HEK293 (cell line): Measurements from ENCODE around the gene STK4.

Source experiments
- CTCF ChIA-PET: fragments of 350-600 bp; formaldehyde crosslinking; extraction: SDS; loops from one replicate; lab custom pipeline; 2021; ENCODE audit warnings: antibody characterized with exemption; lab: Yijun Ruan, JAX
- POLR2A ChIA-PET: fragments of 300-600 bp; formaldehyde crosslinking; extraction: SDS; loops from one replicate; lab custom pipeline; 2020; ENCODE audit warnings: antibody characterized with exemption, inconsistent platforms; lab: Yijun Ruan, JAX
- H3K27ac ChIP-seq: fragments of 200-500 bp; sonication (Bioruptor generic); 2 replicates; pipeline ENCODE4 v1.5.1; 2014; ENCODE audit warnings: low read depth, low read length, control low read depth, inconsistent platforms; ENCODE audit errors: extremely low read depth
- H3K36me3 ChIP-seq, 2 experiments: fragments of 200-500 bp in 1 of 2; sonication (Bioruptor generic) in 1 of 2; 1 replicate in 1 of 2; 2 replicates in 1 of 2; pipeline ENCODE4 v1.5.1; 2014 to 2017; ENCODE audit warnings: inconsistent platforms in 2 of 2, low read length in 2 of 2; ENCODE audit not compliant: control insufficient read depth in 2 of 2, insufficient read depth in 1 of 2
- H3K4me1 ChIP-seq: fragments of 200-500 bp; sonication (Bioruptor generic); 2 replicates; pipeline ENCODE4 v1.5.1; 2014; ENCODE audit warnings: mild to moderate bottlenecking, low read length, inconsistent platforms; ENCODE audit not compliant: control insufficient read depth, insufficient read depth
- H3K4me3 ChIP-seq: 2 replicates; pipeline ENCODE4 v1.5.1; 2011; ENCODE audit warnings: low read depth, mild to moderate bottlenecking, control low read depth, low read length, moderate library complexity
- H3K9me3 ChIP-seq: fragments of 200-500 bp; sonication (Bioruptor generic); 2 replicates; pipeline ENCODE4 v1.5.1; 2014; ENCODE audit warnings: low read depth, low read length, inconsistent platforms; ENCODE audit not compliant: control insufficient read depth, insufficient read depth
- AEBP2 ChIP-seq: fragments of 450-650 bp; formaldehyde crosslinking; IDR thresholded peaks from 2 replicates; pipeline ENCODE4 v1.5.1; 2016; ENCODE audit warnings: missing biosample characterization, missing genetic modification characterization, borderline replicate concordance
- BCL11A ChIP-seq: fragments of 450-650 bp; formaldehyde crosslinking; IDR thresholded peaks from 2 replicates; pipeline ENCODE4 v1.5.1; 2016; ENCODE audit warnings: low read depth, missing biosample characterization, missing genetic modification characterization
- BCL6B ChIP-seq: fragments of 450-650 bp; formaldehyde crosslinking; IDR thresholded peaks from 2 replicates; pipeline ENCODE4 v1.5.1; 2017; ENCODE audit warnings: missing biosample characterization, missing genetic modification characterization
- FEZF1 ChIP-seq: fragments of 450-650 bp; formaldehyde crosslinking; IDR thresholded peaks from 2 replicates; pipeline ENCODE4 v1.5.1; 2016; ENCODE audit warnings: missing biosample characterization, missing genetic modification characterization
- IKZF3 ChIP-seq: fragments of 450-650 bp; IDR thresholded peaks from 2 replicates; pipeline ENCODE4 v1.5.0; 2018; ENCODE audit warnings: missing biosample characterization, mild to moderate bottlenecking, missing genetic modification characterization, moderate library complexity
- KLF16 ChIP-seq: fragments of 450-650 bp; formaldehyde crosslinking; IDR thresholded peaks from 2 replicates; pipeline ENCODE4 v1.5.1; 2017; ENCODE audit warnings: missing biosample characterization, missing genetic modification characterization
- KLF8 ChIP-seq: fragments of 450-650 bp; formaldehyde crosslinking; IDR thresholded peaks from 2 replicates; pipeline ENCODE4 v1.5.1; 2016; ENCODE audit warnings: missing biosample characterization, missing genetic modification characterization
- ZEB2 ChIP-seq: fragments of 450-650 bp; formaldehyde crosslinking; IDR thresholded peaks from 2 replicates; pipeline ENCODE4 v1.5.1; 2016; ENCODE audit warnings: missing biosample characterization, missing genetic modification characterization
- ZFP69B ChIP-seq: fragments of 450-650 bp; formaldehyde crosslinking; IDR thresholded peaks from 2 replicates; pipeline ENCODE4 v1.5.1; 2016; ENCODE audit warnings: missing biosample characterization, missing genetic modification characterization
- ZNF138 ChIP-seq: fragments of 450-650 bp; formaldehyde crosslinking; IDR thresholded peaks from 2 replicates; pipeline ENCODE4 v1.5.1; 2016; ENCODE audit warnings: missing biosample characterization, missing genetic modification characterization, borderline replicate concordance
- ZNF174 ChIP-seq: fragments of 450-650 bp; formaldehyde crosslinking; IDR thresholded peaks from 2 replicates; pipeline ENCODE4 v1.5.0; 2017; ENCODE audit warnings: missing biosample characterization, mild to moderate bottlenecking, missing genetic modification characterization
- ZNF280C ChIP-seq: fragments of 450-650 bp; formaldehyde crosslinking; IDR thresholded peaks from 2 replicates; pipeline ENCODE4 v1.5.1; 2016; ENCODE audit warnings: missing biosample characterization, missing genetic modification characterization
- ZNF37A ChIP-seq: fragments of 450-650 bp; IDR thresholded peaks from 2 replicates; pipeline ENCODE4 v1.5.1; 2018; ENCODE audit warnings: missing biosample characterization, missing genetic modification characterization
- ZNF549 ChIP-seq: fragments of 450-650 bp; IDR thresholded peaks from 2 replicates; pipeline ENCODE4 v1.5.1; 2018; ENCODE audit warnings: missing biosample characterization, missing genetic modification characterization, mild to moderate bottlenecking, inconsistent platforms, moderate library complexity
- ZNF561 ChIP-seq: fragments of 450-650 bp; IDR thresholded peaks from 2 replicates; pipeline ENCODE4 v1.5.1; 2018; ENCODE audit warnings: missing biosample characterization, missing genetic modification characterization, borderline replicate concordance
- ZNF580 ChIP-seq: fragments of 450-650 bp; formaldehyde crosslinking; IDR thresholded peaks from 2 replicates; pipeline ENCODE4 v1.5.1; 2016; ENCODE audit warnings: missing biosample characterization, missing genetic modification characterization
- ZNF629 ChIP-seq: fragments of 450-650 bp; formaldehyde crosslinking; IDR thresholded peaks from 2 replicates; pipeline ENCODE4 v1.5.1; 2017; ENCODE audit warnings: missing biosample characterization, missing genetic modification characterization
- ZNF664 ChIP-seq: fragments of 450-650 bp; formaldehyde crosslinking; IDR thresholded peaks from 2 replicates; pipeline ENCODE4 v1.5.1; 2016; ENCODE audit warnings: missing biosample characterization, missing genetic modification characterization
- ZNF777 ChIP-seq: fragments of 450-650 bp; formaldehyde crosslinking; IDR thresholded peaks from 2 replicates; pipeline ENCODE4 v1.5.1; 2017; ENCODE audit warnings: missing biosample characterization, missing genetic modification characterization, borderline replicate concordance
- ZSCAN16 ChIP-seq: fragments of 450-650 bp; formaldehyde crosslinking; IDR thresholded peaks from 2 replicates; pipeline ENCODE4 v1.5.1; 2016; ENCODE audit warnings: missing biosample characterization, missing genetic modification characterization
- ZSCAN23 ChIP-seq: fragments of 450-650 bp; formaldehyde crosslinking; IDR thresholded peaks from 2 replicates; pipeline ENCODE4 v1.5.1; 2016; ENCODE audit warnings: missing biosample characterization, missing genetic modification characterization
- TF ChIP-seq, protein P1 (sequence below): fragments of 450-650 bp; formaldehyde crosslinking; IDR thresholded peaks from 2 replicates; pipeline ENCODE4 v1.5.1; 2016; ENCODE audit warnings: missing biosample characterization, missing genetic modification characterization
- TF ChIP-seq, protein P2 (sequence below): fragments of 450-650 bp; formaldehyde crosslinking; conservative IDR thresholded peaks from 2 replicates; pipeline ENCODE4 v1.5.1; 2016; ENCODE audit warnings: low read depth, missing biosample characterization, missing genetic modification characterization
- TF ChIP-seq, protein P3 (sequence below): fragments of 450-650 bp; formaldehyde crosslinking; IDR thresholded peaks from 2 replicates; pipeline ENCODE4 v1.5.1; 2016; ENCODE audit warnings: missing biosample characterization, missing genetic modification characterization

The STK4 gene

DNA sequence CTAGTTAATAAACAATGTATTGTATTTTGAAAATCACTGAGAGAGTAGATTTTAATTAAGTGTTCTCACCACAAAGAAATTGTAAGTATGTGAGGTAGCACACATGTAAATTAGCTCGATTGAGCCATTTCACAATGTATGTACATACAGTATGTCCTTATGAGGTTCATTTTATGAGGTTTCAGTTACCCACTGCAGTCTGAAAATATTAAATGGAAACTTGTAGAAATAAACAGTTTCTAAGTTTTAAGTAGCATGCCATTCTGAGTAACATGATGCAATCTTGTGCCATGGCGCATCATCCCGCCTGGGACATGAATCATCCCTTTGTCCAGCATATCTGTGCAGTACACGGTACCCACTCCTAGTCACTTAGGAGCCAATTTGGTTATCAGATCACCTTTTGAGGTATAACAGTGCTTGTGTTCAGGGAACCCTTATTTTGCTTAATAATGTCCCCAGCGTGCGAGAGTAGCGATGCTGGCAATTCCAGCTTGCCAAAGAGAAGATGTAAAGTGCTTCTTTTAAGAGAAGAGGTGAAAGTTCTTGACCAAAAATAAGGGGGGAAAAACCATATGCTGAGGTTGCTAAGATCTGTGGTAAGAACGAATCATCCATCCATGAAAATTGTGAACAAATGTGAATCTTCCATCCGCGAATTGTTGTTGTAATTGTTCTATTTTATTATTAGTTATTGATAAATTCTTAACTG is 69.9 kb downstream of the STK4 start:
- H3K36me3 ChIP-seq = peaks cover 0 to 4% of the 10 kb centered on the region in 2 experiments; a peak in 2 of 3 replicates
- H3K9me3 ChIP-seq = no peaks in the 10 kb centered on the region
- no peak overlapping the region for H3K4me3 ChIP-seq
- no peak overlapping the region for H3K27ac ChIP-seq
- POLR2A ChIA-PET = no interaction called here
- peaks cover 14% of the 10 kb centered on the region for H3K4me1 ChIP-seq
- CTCF ChIA-PET = interaction anchor here (1.0 to 2.1 kb wide), 6 partner anchors 8 to 76 kb away, joined by 3 to 9 read pairs (median 5); no protein-coding TSS in a partner anchor
- TF ChIP-seq ZEB2 (peak; percentile 81; the same call in 1 of the 2 replicates), ZSCAN16 (peak; percentile 58; the same call in 1 of the 2 replicates), ZNF629 (peak; percentile 69; the same call in 1 of the 2 replicates), BCL11A (tag by site-specific recombination) (0 out of 2 replicates have a peak, but pooled peaks have one; percentile 41), FEZF1 (tag by site-specific recombination) (peak; percentile 59), ZNF664 (no peak), ZNF280C (tag by site-specific recombination) (no peak), ZSCAN23 (peak; percentile 23; the same call in 1 of the 2 replicates), ZNF580 (0 out of 2 replicates have a peak, but pooled peaks have one; percentile 20), AEBP2 (tag by site-specific recombination) (no peak), IKZF3 (tag by site-specific recombination) (peak; percentile 65), ZFP69B (no peak), ZNF777 (tag by site-specific recombination) (no peak), KLF8 (tag by site-specific recombination) (peak; percentile 61; the same call in 1 of the 2 replicates), ZNF561 (tag by site-specific recombination) (0 out of 2 replicates have a peak, but pooled peaks have one; percentile 45), ZNF37A (tag by site-specific recombination) (no peak), ZNF174 (no peak), KLF16 (tag by site-specific recombination) (no peak), ZNF138 (tag by site-specific recombination) (no peak), ZNF549 (no peak), BCL6B (tag by site-specific recombination) (no peak)
- TF ChIP-seq, protein P1, sequence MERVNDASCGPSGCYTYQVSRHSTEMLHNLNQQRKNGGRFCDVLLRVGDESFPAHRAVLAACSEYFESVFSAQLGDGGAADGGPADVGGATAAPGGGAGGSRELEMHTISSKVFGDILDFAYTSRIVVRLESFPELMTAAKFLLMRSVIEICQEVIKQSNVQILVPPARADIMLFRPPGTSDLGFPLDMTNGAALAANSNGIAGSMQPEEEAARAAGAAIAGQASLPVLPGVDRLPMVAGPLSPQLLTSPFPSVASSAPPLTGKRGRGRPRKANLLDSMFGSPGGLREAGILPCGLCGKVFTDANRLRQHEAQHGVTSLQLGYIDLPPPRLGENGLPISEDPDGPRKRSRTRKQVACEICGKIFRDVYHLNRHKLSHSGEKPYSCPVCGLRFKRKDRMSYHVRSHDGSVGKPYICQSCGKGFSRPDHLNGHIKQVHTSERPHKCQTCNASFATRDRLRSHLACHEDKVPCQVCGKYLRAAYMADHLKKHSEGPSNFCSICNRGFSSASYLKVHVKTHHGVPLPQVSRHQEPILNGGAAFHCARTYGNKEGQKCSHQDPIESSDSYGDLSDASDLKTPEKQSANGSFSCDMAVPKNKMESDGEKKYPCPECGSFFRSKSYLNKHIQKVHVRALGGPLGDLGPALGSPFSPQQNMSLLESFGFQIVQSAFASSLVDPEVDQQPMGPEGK = 0 out of 2 replicates have a peak, but pooled peaks have one; percentile 23
- TF ChIP-seq, protein P2, sequence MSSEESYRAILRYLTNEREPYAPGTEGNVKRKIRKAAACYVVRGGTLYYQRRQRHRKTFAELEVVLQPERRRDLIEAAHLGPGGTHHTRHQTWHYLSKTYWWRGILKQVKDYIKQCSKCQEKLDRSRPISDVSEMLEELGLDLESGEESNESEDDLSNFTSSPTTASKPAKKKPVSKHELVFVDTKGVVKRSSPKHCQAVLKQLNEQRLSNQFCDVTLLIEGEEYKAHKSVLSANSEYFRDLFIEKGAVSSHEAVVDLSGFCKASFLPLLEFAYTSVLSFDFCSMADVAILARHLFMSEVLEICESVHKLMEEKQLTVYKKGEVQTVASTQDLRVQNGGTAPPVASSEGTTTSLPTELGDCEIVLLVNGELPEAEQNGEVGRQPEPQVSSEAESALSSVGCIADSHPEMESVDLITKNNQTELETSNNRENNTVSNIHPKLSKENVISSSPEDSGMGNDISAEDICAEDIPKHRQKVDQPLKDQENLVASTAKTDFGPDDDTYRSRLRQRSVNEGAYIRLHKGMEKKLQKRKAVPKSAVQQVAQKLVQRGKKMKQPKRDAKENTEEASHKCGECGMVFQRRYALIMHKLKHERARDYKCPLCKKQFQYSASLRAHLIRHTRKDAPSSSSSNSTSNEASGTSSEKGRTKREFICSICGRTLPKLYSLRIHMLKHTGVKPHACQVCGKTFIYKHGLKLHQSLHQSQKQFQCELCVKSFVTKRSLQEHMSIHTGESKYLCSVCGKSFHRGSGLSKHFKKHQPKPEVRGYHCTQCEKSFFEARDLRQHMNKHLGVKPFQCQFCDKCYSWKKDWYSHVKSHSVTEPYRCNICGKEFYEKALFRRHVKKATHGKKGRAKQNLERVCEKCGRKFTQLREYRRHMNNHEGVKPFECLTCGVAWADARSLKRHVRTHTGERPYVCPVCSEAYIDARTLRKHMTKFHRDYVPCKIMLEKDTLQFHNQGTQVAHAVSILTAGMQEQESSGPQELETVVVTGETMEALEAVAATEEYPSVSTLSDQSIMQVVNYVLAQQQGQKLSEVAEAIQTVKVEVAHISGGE (tag by site-specific recombination) = no peak
- TF ChIP-seq, protein P3, sequence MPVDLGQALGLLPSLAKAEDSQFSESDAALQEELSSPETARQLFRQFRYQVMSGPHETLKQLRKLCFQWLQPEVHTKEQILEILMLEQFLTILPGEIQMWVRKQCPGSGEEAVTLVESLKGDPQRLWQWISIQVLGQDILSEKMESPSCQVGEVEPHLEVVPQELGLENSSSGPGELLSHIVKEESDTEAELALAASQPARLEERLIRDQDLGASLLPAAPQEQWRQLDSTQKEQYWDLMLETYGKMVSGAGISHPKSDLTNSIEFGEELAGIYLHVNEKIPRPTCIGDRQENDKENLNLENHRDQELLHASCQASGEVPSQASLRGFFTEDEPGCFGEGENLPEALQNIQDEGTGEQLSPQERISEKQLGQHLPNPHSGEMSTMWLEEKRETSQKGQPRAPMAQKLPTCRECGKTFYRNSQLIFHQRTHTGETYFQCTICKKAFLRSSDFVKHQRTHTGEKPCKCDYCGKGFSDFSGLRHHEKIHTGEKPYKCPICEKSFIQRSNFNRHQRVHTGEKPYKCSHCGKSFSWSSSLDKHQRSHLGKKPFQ (tag by site-specific recombination) = no peak
